DND-41 (cell line): ENCODE results near the gene RGS2.

Source experiments
- ATAC-seq: fragments of 200-7000 bp; cut with Tn5 transposase; 3 replicates; pipeline ENCODE4 v1.9.1; 2021; ENCODE audit warnings: low read depth; ENCODE audit not compliant: insufficient read depth
- DNase-seq: peaks from one replicate; pipeline ENCODE4 v3.0.0-alpha.2; 2020
- H2AFZ ChIP-seq: 2 replicates; pipeline ENCODE4 v1.6.0; 2012; ENCODE audit warnings: low read depth, low read length
- H3K27ac ChIP-seq: 2 replicates; pipeline ENCODE4 v1.5.1; 2012; ENCODE audit warnings: low read length, inconsistent platforms
- H3K27me3 ChIP-seq: fragments of 200-600 bp; sonication (generic); 2 replicates; pipeline ENCODE4 v1.6.0; 2012; ENCODE audit warnings: low read length, mild to moderate bottlenecking, inconsistent platforms; ENCODE audit not compliant: insufficient read depth, poor library complexity
- H3K36me3 ChIP-seq: 2 replicates; pipeline ENCODE4 v1.5.1; 2012; ENCODE audit warnings: low read length, inconsistent platforms; ENCODE audit not compliant: insufficient read depth
- H3K4me1 ChIP-seq: 2 replicates; pipeline ENCODE4 v1.5.1; 2012; ENCODE audit warnings: mild to moderate bottlenecking, low read length; ENCODE audit not compliant: insufficient read depth
- H3K4me2 ChIP-seq: 2 replicates; pipeline ENCODE4 v1.6.0; 2012; ENCODE audit warnings: mild to moderate bottlenecking, moderate library complexity, low read length, inconsistent platforms; ENCODE audit not compliant: insufficient read depth
- H3K4me3 ChIP-seq, 2 experiments: fragments of 200-600 bp in 1 of 2; shearing (Covaris generic) in 1 of 2; 2 replicates each; pipeline ENCODE4 v1.5.1; 2012 to 2016; ENCODE audit warnings: inconsistent platforms in 2 of 2, low read length in 2 of 2, mild to moderate bottlenecking in 2 of 2, low read depth in 1 of 2, moderate library complexity in 1 of 2
- H3K79me2 ChIP-seq: 2 replicates; pipeline ENCODE4 v1.6.0; 2012; ENCODE audit warnings: low read length, inconsistent platforms; ENCODE audit not compliant: insufficient read depth
- H3K9ac ChIP-seq: 2 replicates; pipeline ENCODE4 v1.6.0; 2012; ENCODE audit warnings: low read depth, mild to moderate bottlenecking, inconsistent platforms, low read length, moderate library complexity
- H3K9me3 ChIP-seq: 2 replicates; pipeline ENCODE4 v1.5.1; 2012; ENCODE audit warnings: low read length, moderate library complexity, mild to moderate bottlenecking, inconsistent platforms; ENCODE audit not compliant: insufficient read depth, severe bottlenecking
- H4K20me1 ChIP-seq: 2 replicates; pipeline ENCODE4 v1.6.0; 2012; ENCODE audit warnings: low read length; ENCODE audit not compliant: insufficient read depth
- EZH2 ChIP-seq: IDR thresholded peaks from 3 replicates; pipeline ENCODE4 v1.6.1; 2012; ENCODE audit warnings: borderline replicate concordance, low read depth, mild to moderate bottlenecking, moderate library complexity, low read length, inconsistent platforms; ENCODE audit not compliant: severe bottlenecking
- TF ChIP-seq, protein P1 (sequence below): IDR thresholded peaks from 2 replicates; pipeline ENCODE4 v1.5.1; 2012; ENCODE audit warnings: borderline replicate concordance, low read length, moderate library complexity, mild to moderate bottlenecking; ENCODE audit not compliant: poor library complexity, severe bottlenecking; ENCODE audit errors: extremely low read depth

The RGS2 gene

DNA sequence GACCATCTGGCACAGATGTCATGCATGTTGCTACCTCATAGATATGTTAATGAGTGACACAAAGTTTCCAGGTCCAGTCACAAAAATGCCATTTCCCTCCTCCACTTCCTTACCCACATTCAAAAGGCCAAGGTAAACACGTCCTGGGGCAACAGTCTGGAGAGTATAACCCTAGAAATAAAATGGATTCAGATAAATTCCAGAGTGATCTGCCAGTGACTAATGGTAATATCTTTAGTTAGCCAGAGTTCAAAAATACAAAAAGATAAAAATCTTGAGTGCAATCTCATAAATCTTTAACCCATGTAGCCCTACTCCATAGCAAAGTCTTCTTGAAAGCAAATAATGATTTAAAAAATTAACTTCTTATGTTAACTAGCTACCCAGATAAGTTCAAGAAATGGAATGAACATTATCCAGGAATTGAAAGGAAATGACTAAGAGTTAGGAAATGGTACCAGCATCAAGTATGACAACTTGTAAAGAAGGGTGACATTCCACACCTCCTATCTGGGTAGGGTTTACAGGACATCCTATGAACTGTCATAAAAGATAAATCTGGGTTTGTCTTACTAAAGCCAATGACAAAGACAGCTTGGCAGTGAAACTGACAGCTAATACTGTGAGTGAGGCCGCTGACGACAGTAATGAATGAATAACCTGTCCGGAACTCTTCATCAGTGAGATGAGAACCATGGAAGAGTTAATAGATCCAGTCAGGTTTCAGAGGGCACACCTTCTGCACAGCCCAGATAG is 18.1 kb downstream of the RGS2 start:
- no peaks in the 10 kb centered on the region for H3K79me2 ChIP-seq
- no peaks in the 10 kb centered on the region for H3K4me1 ChIP-seq
- H3K9me3 ChIP-seq = no peaks in the 10 kb centered on the region
- H3K4me2 ChIP-seq = no peak overlapping the region
- no peaks in the 10 kb centered on the region for H4K20me1 ChIP-seq
- ATAC-seq = no peak
- no peak for TF ChIP-seq EZH2
- TF ChIP-seq, protein P1, sequence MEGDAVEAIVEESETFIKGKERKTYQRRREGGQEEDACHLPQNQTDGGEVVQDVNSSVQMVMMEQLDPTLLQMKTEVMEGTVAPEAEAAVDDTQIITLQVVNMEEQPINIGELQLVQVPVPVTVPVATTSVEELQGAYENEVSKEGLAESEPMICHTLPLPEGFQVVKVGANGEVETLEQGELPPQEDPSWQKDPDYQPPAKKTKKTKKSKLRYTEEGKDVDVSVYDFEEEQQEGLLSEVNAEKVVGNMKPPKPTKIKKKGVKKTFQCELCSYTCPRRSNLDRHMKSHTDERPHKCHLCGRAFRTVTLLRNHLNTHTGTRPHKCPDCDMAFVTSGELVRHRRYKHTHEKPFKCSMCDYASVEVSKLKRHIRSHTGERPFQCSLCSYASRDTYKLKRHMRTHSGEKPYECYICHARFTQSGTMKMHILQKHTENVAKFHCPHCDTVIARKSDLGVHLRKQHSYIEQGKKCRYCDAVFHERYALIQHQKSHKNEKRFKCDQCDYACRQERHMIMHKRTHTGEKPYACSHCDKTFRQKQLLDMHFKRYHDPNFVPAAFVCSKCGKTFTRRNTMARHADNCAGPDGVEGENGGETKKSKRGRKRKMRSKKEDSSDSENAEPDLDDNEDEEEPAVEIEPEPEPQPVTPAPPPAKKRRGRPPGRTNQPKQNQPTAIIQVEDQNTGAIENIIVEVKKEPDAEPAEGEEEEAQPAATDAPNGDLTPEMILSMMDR = no peak
- H3K27ac ChIP-seq = no peak overlapping the region
- no peak overlapping the region for H3K9ac ChIP-seq
- no peak overlapping the region for H3K4me3 ChIP-seq
- no peaks in the 10 kb centered on the region for H3K36me3 ChIP-seq
- DNase-seq = no peak
- no peak overlapping the region for H2AFZ ChIP-seq
- no peaks in the 10 kb centered on the region for H3K27me3 ChIP-seq

DNA sequence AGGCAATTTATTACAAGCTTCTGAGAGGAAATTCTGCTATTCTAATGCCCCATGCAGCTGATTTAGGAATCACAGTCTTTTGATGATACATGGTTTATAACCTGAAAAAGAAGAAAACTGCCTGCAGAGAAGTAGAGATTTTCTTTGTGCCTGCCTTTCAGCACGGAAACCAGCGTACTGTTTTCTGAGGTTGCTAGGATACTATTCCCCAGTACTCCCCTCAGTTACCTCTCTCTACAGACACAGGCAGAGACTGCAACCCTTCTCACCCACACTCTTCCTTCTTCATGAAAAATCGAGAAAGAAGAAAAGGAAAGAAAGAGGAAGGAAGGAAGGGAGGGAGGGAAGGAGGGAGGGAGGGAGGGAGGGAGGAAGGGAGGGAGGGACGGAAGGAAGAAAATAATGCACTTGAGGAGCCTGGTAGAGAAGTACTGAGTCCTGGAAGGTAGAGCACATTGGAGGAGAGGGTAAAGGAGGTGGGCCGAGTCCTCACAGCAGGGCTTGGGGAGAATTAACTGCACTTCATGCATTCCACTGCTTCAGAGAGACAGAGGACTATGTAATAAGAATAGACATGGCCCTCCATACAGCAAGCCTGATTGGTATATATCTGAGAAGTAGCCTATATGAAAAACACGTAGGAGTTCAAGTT is 21.9 kb downstream of the RGS2 start:
- no peak overlapping the region for H3K4me2 ChIP-seq
- ATAC-seq = no peak
- no peaks in the 10 kb centered on the region for H3K79me2 ChIP-seq
- H3K36me3 ChIP-seq = no peaks in the 10 kb centered on the region
- no peak overlapping the region for H3K4me3 ChIP-seq
- H3K27me3 ChIP-seq = no peaks in the 10 kb centered on the region
- no peak overlapping the region for H3K9ac ChIP-seq
- no peaks in the 10 kb centered on the region for H4K20me1 ChIP-seq
- no peak for TF ChIP-seq EZH2
- TF ChIP-seq, protein P1 = no peak
- H3K9me3 ChIP-seq = no peaks in the 10 kb centered on the region
- no peak overlapping the region for H2AFZ ChIP-seq
- no peaks in the 10 kb centered on the region for H3K4me1 ChIP-seq
- H3K27ac ChIP-seq = no peak overlapping the region
- no peak for DNase-seq

DNA sequence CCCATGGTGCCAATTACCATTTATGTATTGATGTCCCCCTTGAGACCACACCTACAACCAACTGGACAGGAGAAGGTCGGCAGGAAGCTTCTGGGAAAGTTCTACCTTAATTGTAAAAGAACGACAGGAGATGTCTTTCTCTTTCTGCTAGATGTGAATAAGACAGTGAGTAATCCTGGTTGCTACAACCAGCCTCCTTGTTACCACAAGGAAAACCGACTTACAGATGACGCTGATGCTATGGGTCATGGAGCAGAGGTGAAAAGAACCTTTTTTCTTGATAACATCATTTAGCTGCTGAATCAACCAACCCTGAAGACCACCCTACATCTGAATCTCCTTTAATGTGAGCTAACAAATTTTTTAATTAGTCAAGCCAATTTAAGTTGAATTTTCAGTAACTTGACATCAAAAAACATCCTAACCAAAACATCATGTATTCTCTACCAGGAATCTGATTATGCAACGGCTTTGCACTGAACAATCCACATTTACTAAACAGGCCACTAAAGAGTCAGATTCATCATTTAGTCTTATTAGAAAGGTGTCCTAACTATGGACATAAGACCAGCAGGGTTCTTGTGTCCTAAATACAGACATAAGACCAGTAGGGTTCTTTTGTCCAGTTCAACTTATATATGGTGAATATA is 23.0 kb downstream of the RGS2 start:
- Histone ChIP-seq H3K4me3 (no peak overlapping the region), H3K79me2 (no peaks in the 10 kb centered on the region), H3K9ac (no peak overlapping the region), H4K20me1 (no peaks in the 10 kb centered on the region), H3K4me2 (no peak overlapping the region), H3K27ac (no peak overlapping the region), H3K9me3 (no peaks in the 10 kb centered on the region), H3K4me1 (no peaks in the 10 kb centered on the region), H3K36me3 (no peaks in the 10 kb centered on the region), H3K27me3 (no peaks in the 10 kb centered on the region), H2AFZ (no peak overlapping the region)
- ATAC-seq (no peak), DNase-seq (no peak)
- TF ChIP-seq, protein P1 = no peak
- no peak for TF ChIP-seq EZH2
